ENCODE data around the gene PIGK. TPM values are rescaled to one million over a fixed set of nuclear protein-coding genes. Genes with fewer than 3 reads are reported as not detected.
"Not testable (repeated sequence)": the region's sequence is repeated elsewhere in the genome, so short reads cannot be mapped to it uniquely, and the experiment has no call there.

The PIGK gene
- total and polyA plus RNA-seq, 3 donors from 2014 or later = 11.4 to 20.7 (median 17.4) TPM

- Histone ChIP-seq H3K9me3 (no peaks in the 10 kb centered on the region), H3K36me3 (ENCODE audit: low read depth, missing control alignments) (no peaks in the 10 kb centered on the region), H3K27me3 (no peaks in the 10 kb centered on the region), H3K4me3 (no peak overlapping the region), H3K4me1 (no peaks in the 10 kb centered on the region), H3K27ac (no peak overlapping the region)
- intact Hi-C loops (cut with DNase I; ENCODE audit: low total_unique reads) = no loop called here
- no peak for DNase-seq
- WGBS, 2 donors = 96 to 97% methylated on average over 4 of the region's 4 CpGs
- no peak for TF ChIP-seq POLR2A (IDR thresholded peaks at IDR 0.05)
- no peak for TF ChIP-seq CTCF (IDR thresholded peaks at IDR 0.05)
Measured at GRCh38 chr1:77188770-77189169, 30.5 kb downstream of the PIGK start.

GRCh38 chr1:77186907-77187306 lies 32.3 kb downstream of the PIGK start:
- DNase-seq; H3K4me1 ChIP-seq; H3K4me3 ChIP-seq; intact Hi-C loops (cut with DNase I; ENCODE audit: low total_unique reads); H3K27me3 ChIP-seq; H3K9me3 ChIP-seq; H3K27ac ChIP-seq; H3K36me3 ChIP-seq (ENCODE audit: low read depth, missing control alignments): not testable (repeated sequence)
- 88 to 96% methylated on average over 3 to 4 of the region's 4 CpGs for WGBS, 2 donors

- Histone ChIP-seq H3K27ac (no peak overlapping the region), H3K4me3 (no peak overlapping the region), H3K27me3 (no peaks in the 10 kb centered on the region), H3K4me1 (no peaks in the 10 kb centered on the region), H3K9me3 (no peaks in the 10 kb centered on the region), H3K36me3 (ENCODE audit: low read depth, missing control alignments) (no peaks in the 10 kb centered on the region)
- WGBS, 2 donors = 86 to 94% methylated on average over 2 of the region's 2 CpGs
- intact Hi-C loops (cut with DNase I; ENCODE audit: low total_unique reads) = no loop called here
- no peak for TF ChIP-seq CTCF (IDR thresholded peaks at IDR 0.05)
- no peak for TF ChIP-seq POLR2A (IDR thresholded peaks at IDR 0.05)
- DNase-seq = no peak
Measured at GRCh38 chr1:77182083-77182482, 37.1 kb downstream of the PIGK start.

- WGBS, 2 donors = 97 to 100% methylated on average over 1 of the region's 1 CpG
- TF ChIP-seq CTCF (IDR thresholded peaks at IDR 0.05) = no peak
- TF ChIP-seq POLR2A (IDR thresholded peaks at IDR 0.05) = no peak
- no peak overlapping the region for H3K4me3 ChIP-seq
Measured at GRCh38 chr1:77179632-77180031, 39.6 kb downstream of the PIGK start.

GRCh38 chr1:77175230-77175844 lies 43.9 kb downstream of the PIGK start:
- Histone ChIP-seq H3K36me3 (ENCODE audit: low read depth, missing control alignments) (no peaks in the 10 kb centered on the region), H3K4me3 (no peak overlapping the region), H3K27me3 (no peaks in the 10 kb centered on the region), H3K9me3 (no peaks in the 10 kb centered on the region), H3K4me1 (no peaks in the 10 kb centered on the region), H3K27ac (no peak overlapping the region)
- WGBS, 2 donors = 82 to 91% methylated on average over 3 of the region's 3 CpGs
- no peak for TF ChIP-seq POLR2A (IDR thresholded peaks at IDR 0.05)
- TF ChIP-seq CTCF (IDR thresholded peaks at IDR 0.05) = no peak
- no peak for DNase-seq
- intact Hi-C loops (cut with DNase I; ENCODE audit: low total_unique reads) = no loop called here

More at GRCh38 chr1:77179632-77180031, 39.6 kb downstream of the PIGK start:
- Histone ChIP-seq H3K27me3 (no peaks in the 10 kb centered on the region), H3K27ac (no peak overlapping the region), H3K4me1 (no peaks in the 10 kb centered on the region), H3K9me3 (no peaks in the 10 kb centered on the region), H3K36me3 (ENCODE audit: low read depth, missing control alignments) (no peaks in the 10 kb centered on the region)
- DNase-seq = no peak
- intact Hi-C loops (cut with DNase I; ENCODE audit: low total_unique reads) = no loop called here
